Left ventricle myocardium inferior (tissue), 1 donor: ENCODE results near the gene STAMBPL1. TPM values are rescaled to one million over a fixed set of nuclear protein-coding genes. Genes with fewer than 3 reads are reported as not detected.

Experiments used
- DNase-seq: peaks from one replicate; pipeline ENCODE4 v3.0.0-alpha.2; 2020
- H3K27ac ChIP-seq: fragments of 200-600 bp; replicated peaks from 2 replicates; pipeline ENCODE4 v1.8.0; 2021
- H3K27me3 ChIP-seq: fragments of 200-600 bp; 2 replicates; pipeline ENCODE4 v1.8.0; 2021; ENCODE audit warnings: low read depth
- H3K36me3 ChIP-seq: fragments of 200-600 bp; 2 replicates; pipeline ENCODE4 v1.8.0; 2021
- H3K4me1 ChIP-seq: fragments of 200-600 bp; 2 replicates; pipeline ENCODE4 v1.8.0; 2021
- H3K4me3 ChIP-seq: fragments of 200-600 bp; 2 replicates; pipeline ENCODE4 v1.8.0; 2021; ENCODE audit warnings: mild to moderate bottlenecking, moderate library complexity
- H3K9me3 ChIP-seq: fragments of 200-600 bp; replicated peaks from 2 replicates; pipeline ENCODE4 v1.8.0; 2021
- intact Hi-C: fragments of 100-400 bp; cut with micrococcal nuclease; formaldehyde crosslinking; loops from one replicate; pipeline ENCODE4 v1.11.0; 2022
- total RNA-seq: library from RNA; stranded (reverse); fragmentation: NEBNext Ultra II Directional; extraction: Animal tissue kit (Norgen Biotek cat#: 25700); gene quantifications from one replicate; pipeline ENCODE4 v1.2.1, GENCODE V29; 2021
- TF ChIP-seq, protein P1 (sequence below): fragments of 200-600 bp; IDR thresholded peaks from 2 replicates; pipeline ENCODE4 v1.8.0; 2021; ENCODE audit warnings: antibody characterized with exemption, mild to moderate bottlenecking, borderline replicate concordance
- donor health status: DM: no; HTN: yes; CAD: no; lungs with severe emphysema.

STAMBPL1 gene
- total RNA-seq, 1 donor from 2014 or later = 2.5 TPM

DNA sequence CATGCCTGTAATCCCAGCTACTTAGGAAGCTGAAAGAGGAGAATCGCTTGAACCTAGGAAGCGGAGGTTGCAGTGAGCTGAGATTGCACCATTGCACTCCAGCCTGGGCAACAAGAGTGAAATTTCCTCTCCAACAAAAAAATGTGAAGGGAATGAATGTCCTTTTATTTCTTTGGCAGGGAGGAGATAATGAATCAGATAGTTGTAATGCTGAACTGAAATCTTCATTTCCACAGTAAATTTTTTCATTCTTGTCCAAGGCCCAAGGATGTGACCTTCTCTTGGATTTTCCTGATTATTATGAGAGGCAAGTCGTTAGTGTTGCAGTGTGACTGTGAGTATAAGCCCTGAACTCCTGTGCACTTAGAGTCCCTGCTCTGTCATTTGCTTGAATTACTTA, 13.6 kb downstream of the STAMBPL1 start:
- Histone ChIP-seq H3K9me3 (no peaks in the 10 kb centered on the region), H3K36me3 (no peaks in the 10 kb centered on the region), H3K4me1 (peaks cover 18% of the 10 kb centered on the region), H3K27me3 (peaks cover 4% of the 10 kb centered on the region), H3K27ac (peak overlapping the region; percentile 38), H3K4me3 (no peak overlapping the region)
- TF ChIP-seq, protein P1, sequence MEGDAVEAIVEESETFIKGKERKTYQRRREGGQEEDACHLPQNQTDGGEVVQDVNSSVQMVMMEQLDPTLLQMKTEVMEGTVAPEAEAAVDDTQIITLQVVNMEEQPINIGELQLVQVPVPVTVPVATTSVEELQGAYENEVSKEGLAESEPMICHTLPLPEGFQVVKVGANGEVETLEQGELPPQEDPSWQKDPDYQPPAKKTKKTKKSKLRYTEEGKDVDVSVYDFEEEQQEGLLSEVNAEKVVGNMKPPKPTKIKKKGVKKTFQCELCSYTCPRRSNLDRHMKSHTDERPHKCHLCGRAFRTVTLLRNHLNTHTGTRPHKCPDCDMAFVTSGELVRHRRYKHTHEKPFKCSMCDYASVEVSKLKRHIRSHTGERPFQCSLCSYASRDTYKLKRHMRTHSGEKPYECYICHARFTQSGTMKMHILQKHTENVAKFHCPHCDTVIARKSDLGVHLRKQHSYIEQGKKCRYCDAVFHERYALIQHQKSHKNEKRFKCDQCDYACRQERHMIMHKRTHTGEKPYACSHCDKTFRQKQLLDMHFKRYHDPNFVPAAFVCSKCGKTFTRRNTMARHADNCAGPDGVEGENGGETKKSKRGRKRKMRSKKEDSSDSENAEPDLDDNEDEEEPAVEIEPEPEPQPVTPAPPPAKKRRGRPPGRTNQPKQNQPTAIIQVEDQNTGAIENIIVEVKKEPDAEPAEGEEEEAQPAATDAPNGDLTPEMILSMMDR = no peak
- intact Hi-C loops = no loop called here
- no peak for DNase-seq

DNA sequence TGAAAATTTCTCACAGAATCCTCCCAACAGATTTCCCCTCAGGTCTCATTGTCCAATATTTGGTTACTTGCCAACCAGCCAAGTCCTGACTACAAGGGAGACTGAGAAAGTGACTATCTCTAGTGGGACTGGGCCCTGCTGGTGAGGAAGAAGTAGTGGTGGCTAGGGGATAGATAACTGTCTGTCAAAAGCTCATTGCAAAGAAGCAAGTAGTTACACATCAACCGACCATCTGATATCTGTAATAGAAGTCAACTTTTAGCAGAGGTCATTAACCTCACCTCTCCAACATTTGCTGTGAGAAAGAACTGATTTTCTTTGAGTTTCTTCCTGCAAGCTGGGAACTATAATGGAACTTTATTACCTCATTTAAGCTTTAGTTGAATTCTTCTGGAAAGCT, 15.2 kb downstream of the STAMBPL1 start:
- TF ChIP-seq, protein P1 = no peak
- DNase-seq = no peak
- no peak overlapping the region for H3K4me3 ChIP-seq
- peaks cover 18% of the 10 kb centered on the region for H3K4me1 ChIP-seq
- H3K9me3 ChIP-seq = no peaks in the 10 kb centered on the region
- H3K27ac ChIP-seq = no peak overlapping the region
- H3K27me3 ChIP-seq = peaks cover 2% of the 10 kb centered on the region
- intact Hi-C loops = no loop called here
- no peaks in the 10 kb centered on the region for H3K36me3 ChIP-seq

DNA sequence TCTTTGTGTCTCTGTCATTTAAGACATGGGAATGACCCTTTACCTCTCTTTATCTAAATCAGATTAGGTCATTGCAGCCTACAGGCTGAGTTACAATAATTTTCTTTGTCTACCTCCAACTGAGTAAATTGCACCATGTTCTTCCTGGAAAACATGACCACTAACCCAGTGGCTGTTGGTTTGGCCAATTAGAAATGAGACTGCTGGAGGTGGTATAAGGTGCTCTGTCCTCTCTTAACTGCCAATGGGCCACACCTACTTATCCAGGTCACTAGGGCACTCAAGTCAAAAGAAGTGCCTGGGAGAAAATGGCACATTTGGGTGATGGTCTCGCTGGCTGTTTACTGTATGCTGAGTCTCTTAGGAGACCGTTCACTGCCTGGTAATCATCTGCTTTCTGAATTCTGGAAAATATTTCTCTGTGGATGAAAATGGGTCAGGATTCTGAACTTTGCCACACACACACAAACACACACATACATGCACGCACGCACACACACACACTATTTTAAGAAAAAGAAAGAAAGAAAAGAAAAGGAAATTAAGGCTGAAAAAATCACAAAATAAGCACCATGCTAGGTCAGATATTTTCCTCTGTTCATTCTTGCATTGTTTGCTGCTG, 16.4 kb downstream of the STAMBPL1 start:
- H3K36me3 ChIP-seq = no peaks in the 10 kb centered on the region
- H3K9me3 ChIP-seq = no peaks in the 10 kb centered on the region
- H3K4me3 ChIP-seq = no peak overlapping the region
- TF ChIP-seq, protein P1 = no peak
- peaks cover 28% of the 10 kb centered on the region for H3K4me1 ChIP-seq
- no peak for DNase-seq
- H3K27me3 ChIP-seq = no peaks in the 10 kb centered on the region
- intact Hi-C loops = no loop called here
- H3K27ac ChIP-seq = peak overlapping the region; percentile 35

DNA sequence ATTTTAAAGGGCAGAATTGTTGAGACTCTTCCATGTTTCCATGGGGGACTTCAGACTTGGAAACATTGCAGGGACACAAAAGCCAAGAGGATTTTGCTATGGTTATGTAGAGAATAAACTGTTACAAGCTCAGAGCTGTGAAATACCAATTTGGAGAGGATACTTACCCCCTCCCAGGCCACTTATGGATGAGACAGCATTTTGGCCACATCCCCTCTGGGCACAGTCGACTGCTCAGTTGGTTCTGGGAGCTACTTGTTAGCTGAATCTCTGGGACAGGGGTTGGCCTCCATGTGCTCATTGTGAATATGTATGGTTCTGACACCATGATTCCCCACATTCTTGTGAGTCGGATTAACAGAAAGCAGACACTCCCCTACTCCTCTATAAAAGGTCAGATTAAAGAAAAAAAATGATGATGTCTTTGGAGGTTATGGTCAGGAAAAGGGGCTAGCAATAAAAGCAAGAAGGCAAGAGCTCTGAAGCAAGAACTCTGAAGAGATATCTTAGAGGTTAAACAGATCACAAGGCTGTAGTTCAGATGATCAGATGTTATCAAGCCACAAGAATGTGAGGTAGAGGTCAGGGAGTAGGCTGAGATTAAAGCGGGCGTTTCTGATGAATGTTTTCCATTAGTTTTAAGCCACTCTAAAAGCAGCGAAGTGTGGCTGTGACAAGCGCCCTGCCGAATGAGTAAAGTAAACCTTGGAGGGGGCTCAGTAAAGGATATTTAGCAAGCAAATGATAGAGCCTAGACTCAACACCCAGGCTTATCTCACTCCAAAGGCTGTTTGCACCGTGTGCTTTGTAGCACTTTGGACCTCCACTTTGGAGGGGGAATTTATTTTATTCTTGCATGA, 17.2 kb downstream of the STAMBPL1 start:
- H3K27ac ChIP-seq = peak overlapping the region; percentile 35
- DNase-seq = no peak

DNA sequence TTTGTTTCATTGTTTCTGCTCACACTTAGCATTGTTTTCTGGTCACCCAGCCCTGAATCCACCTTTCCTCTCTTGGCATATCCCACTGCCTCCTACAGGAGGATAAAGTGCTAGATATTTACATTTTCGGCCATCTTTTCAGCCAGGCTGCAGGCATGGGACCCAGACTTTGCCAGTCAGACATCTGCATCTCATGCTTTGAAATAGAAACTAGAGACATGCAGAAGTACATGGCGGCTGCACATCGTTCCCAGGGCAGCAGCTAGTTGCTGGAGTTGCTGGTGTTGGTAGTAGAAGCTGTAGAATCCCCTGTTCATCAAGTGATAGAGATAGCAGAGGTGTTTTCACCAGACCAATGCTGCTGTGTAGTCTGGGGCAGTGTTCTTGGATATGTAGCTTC, 18.7 kb downstream of the STAMBPL1 start:
- Histone ChIP-seq H3K27ac (no peak overlapping the region), H3K27me3 (no peaks in the 10 kb centered on the region), H3K4me3 (no peak overlapping the region), H3K9me3 (no peaks in the 10 kb centered on the region), H3K36me3 (peaks cover 5% of the 10 kb centered on the region), H3K4me1 (peaks cover 33% of the 10 kb centered on the region)
- TF ChIP-seq, protein P1 = no peak
- intact Hi-C loops = no loop called here
- no peak for DNase-seq

More for the DNA sequence above, 17.2 kb downstream of the STAMBPL1 start:
- Histone ChIP-seq H3K27me3 (no peaks in the 10 kb centered on the region), H3K4me1 (peaks cover 33% of the 10 kb centered on the region), H3K4me3 (no peak overlapping the region), H3K36me3 (peaks cover under 1% of the 10 kb centered on the region), H3K9me3 (no peaks in the 10 kb centered on the region)
- intact Hi-C loops = no loop called here
- TF ChIP-seq, protein P1 = no peak
